G401.6 (cell line): ENCODE results near the gene ADGRV1.
"Not testable (repeated sequence)": the region's sequence is repeated elsewhere in the genome, so short reads cannot be mapped to it uniquely, and the experiment has no call there.

ENCODE experiments used
- FAIRE-seq: peaks from 2 replicates; lab custom pipeline; 2012; peaks lifted over from hg19 to GRCh38; lab: Jason Lieb, UNC

The ADGRV1 gene

DNA sequence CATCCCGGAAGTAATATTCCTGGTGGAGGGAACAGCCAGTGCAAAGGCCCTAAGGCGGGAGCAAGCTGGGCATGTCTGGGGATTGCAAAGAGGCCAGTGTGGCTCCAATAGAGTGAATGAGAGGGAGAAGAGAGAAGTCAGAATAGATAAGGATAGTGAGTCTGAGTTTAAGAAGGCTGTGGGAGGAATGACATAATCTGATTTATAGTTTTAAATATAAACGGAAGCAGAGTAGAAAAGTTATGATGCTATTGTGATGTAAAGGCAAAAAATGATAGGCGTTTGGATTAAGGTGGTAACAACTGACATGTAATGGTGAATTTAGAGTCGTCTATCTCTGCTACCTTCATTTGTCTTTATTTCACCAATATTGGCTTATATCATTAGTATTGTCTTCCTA is 473.5 kb downstream of the ADGRV1 start:
- no peak for FAIRE-seq

DNA sequence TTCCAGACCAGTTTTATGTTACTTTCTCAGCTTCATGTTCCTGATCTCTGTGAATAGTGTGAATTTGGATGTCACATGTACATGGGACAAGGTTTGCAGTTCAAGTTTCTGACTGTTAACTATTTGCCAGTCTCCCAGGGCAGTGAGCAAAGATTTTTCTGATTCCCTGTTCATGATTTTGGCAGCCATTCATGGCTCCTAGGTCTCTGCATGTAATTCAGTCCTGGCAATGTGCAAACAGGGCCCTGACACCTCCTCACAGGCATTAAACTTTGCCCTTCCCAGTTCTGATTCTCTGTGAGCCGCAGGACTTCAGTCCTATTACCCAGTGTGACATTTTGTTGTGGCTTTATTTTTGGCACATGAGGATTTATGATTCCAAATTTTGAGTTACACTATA is 474.8 kb downstream of the ADGRV1 start:
- FAIRE-seq, result no peak

GRCh38 chr5:91038180-91038808 is 479.7 kb downstream of the ADGRV1 start:
- FAIRE-seq, result no peak

DNA sequence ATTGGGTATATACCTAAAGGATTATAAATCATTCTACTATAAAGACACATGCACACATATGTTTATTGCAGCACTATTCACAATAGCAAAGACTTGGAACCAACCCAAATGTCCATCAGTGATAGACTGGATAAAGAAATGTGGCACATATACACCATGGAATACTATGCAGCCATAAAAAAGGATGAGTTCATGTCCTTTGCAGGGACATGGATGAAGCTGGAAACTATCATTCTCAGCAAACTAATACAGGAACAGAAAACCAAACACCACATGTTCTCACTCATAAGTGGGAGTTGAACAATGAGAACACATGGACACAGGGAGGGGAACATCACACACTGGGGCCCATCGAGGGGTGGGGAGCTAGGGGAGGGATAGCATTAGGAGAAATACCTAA is 482.5 kb downstream of the ADGRV1 start:
- FAIRE-seq, result not testable (repeated sequence)

- no peak for FAIRE-seq
Measured at GRCh38 chr5:91042247-91042935, 483.8 kb downstream of the ADGRV1 start.

GRCh38 chr5:91042936-91043255 is 484.3 kb downstream of the ADGRV1 start:
- no peak for FAIRE-seq

DNA sequence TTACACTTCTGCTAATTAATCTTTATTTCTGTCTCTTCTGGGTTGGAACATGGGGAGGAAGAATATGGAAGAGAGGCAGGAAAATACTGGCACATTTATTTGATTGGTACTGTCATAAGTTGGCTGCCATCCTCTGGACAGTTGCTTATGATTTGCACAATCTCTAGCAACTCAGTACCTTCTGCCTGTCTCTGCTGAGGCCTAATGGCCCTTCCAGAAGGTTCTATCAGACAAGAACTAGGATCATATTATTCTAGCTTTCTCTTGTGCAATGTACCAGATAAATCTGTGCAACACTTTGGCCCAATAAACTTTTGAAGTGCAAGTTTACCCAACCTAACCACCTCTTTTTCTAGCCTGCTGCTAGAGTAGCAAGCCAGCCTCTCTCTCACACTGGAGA is 489.5 kb downstream of the ADGRV1 start:
- FAIRE-seq, result no peak

DNA sequence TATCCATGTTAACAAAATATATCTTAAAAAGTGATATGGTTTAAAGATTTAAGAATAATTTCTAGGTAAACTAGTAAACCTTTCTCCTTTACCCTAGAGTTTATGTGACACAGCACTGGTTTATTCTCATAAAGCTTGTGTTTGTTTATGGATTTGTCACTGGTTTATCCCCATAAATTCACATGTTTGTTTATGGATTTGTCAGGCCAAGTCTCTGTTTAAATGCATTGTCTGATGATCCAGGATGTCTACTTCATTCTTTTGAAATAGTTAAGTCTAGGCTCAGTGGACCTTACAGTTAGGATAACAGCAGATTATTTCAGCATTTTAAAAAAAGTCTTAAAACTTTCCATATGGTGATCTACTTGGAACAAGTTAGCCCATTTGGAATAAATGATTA is 490.5 kb downstream of the ADGRV1 start:
- no peak for FAIRE-seq

- FAIRE-seq, result no peak
Measured at GRCh38 chr5:91049800-91050199, 491.2 kb downstream of the ADGRV1 start.

DNA sequence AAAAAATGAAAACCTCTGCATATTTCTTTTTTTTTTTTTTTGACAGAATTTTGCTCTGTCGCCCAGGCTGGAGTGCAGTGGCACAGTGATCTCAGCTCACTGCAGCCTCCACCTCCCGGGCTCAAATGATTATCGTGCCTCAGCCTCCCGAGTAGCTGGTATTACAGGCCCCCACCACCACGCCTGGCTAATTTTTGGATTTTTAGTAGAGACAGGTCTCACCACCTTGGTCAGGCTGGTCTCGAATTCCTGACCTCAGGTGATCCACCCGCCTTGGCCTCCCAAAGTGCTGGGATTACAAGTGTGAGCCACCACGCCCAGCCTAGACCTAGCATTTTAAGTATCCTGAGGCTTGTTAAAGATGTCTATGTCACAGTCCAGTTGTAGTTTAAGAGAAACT is 493.8 kb downstream of the ADGRV1 start:
- not testable (repeated sequence) for FAIRE-seq

GRCh38 chr5:91052977-91053740 is 494.6 kb downstream of the ADGRV1 start:
- no peak for FAIRE-seq

DNA sequence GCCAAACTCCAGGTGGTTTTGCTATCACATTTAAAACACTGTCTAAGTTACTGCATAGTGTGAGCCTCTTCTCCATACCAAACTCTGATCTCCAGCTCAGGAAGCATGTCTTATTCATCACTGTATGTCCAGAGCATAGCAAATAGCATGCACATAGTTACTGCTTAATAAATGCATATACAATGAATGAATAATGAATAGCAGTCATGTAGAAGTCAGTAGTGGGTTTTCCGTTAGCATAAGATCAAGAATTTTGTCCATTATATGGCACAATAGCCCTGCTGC is 495.1 kb downstream of the ADGRV1 start:
- FAIRE-seq, result no peak

GRCh38 chr5:91058155-91058554 is 499.6 kb downstream of the ADGRV1 start:
- FAIRE-seq, result no peak

GRCh38 chr5:91058575-91058974 is 500.0 kb downstream of the ADGRV1 start:
- no peak for FAIRE-seq

GRCh38 chr5:91059409-91059808 is 500.8 kb downstream of the ADGRV1 start:
- no peak for FAIRE-seq

- FAIRE-seq, result no peak
Measured at GRCh38 chr5:91061094-91061493, 502.5 kb downstream of the ADGRV1 start.

DNA sequence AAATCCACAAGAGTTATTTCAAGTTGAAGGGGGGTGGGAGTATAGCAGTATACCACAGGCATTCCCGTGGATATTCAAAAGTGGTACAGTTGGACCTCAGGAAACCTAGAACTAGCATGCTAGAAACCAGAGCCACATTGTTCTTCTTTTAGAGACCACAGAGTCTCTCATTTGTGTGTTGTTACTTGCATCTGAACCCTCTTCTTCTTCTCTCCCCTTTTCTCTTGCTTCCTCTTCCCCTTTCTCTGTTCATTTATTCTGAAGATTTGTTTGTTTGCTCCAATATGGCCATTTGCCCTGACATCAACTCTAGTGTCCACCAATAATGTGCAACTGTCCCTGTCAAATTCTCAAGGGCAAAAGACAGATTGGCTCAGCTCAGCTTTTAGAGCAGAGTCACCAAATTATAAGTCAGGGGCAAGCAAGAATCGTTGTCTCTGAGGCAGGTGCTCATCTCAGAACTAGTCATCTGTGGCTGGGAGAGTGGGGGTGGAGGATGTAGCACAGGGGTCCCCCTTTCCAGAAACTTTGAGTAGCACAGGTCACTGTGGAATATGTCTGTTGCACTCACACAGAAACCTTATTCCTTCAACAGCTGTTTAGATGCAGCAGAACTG is 503.5 kb downstream of the ADGRV1 start:
- no peak for FAIRE-seq

DNA sequence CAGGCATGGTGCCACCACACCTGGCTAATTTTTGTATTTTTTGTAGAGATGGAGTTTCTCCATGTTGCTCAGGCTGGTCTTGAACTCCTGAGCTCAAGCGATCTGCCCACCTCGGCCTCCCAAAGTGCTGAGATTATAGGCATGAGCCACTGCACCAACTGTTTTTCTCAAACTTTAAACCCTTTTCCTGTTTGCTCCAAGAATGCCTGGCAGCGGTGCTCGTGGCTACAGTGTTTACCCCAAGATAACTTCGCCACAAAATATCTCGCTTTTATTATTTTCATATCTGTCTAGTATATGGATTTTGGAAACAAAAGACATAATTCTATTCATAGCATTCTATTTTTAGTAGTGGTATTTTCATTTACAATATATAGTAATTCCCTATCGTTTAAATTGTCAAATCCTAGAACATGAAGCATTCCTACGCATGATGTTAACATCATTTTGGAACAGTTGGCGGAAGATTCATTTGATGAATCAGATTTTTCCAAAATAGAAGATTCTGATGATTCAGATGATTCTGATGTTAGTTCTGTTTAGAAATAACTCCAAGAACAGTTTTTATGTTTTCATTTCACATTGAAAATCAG is 504.6 kb downstream of the ADGRV1 start:
- FAIRE-seq, result not testable (repeated sequence)

GRCh38 chr5:91065496-91065895 is 506.9 kb downstream of the ADGRV1 start:
- no peak for FAIRE-seq

DNA sequence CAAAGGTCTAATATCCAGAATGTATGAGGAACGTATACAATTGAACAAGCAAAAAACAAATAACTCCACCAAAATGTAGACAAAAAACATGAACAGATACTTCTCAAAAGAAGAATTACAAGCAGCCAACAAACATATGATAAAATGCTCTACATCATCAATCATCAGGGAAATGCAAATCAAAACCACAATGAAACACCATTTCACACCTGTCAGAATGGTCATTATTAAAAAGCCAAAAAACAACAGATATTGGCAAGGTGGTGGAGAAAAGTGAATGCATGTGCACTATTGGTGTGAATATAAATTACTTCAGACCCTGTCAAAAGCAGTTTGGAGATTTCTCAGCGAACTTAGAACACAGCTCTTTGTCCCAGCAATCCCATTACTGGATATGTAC is 510.8 kb downstream of the ADGRV1 start:
- FAIRE-seq, result no peak

DNA sequence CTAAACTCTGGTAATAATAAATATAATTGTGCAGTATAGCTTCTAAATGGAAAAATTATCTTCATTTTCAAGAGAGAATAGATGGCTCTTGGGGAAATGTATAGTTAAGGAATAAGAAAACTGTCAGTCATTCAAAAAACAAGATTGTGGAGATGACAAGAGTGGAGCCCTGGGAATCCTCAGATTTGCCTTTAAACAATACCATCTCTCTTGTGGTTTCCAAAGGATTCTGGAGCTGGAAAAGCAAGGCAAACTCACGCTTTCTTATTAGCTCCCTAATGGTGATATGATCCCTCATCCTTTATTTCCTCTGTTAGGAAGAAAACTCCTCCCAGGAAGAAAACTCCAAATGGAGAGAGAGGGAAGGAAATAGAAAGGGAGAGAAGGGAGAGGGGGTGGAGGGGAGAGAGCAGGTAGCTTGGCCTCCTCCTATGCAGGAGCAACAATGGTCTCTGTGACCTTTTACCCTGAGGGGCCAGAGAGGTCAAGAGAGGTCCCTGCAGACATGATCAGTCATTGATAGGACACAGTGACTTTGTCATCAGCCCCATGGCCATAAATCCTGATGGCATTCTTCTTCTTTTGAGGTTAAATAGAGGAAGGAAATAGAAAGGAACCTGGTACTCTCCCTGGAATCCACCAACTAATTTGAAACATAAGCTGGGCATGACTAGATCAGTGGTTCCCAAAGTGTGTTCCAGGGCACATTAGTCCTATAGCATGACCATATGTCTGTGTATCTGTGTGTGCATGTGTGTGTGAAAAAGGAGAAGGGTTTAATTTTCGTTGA is 512.4 kb downstream of the ADGRV1 start:
- no peak for FAIRE-seq

- FAIRE-seq, result no peak
Measured at GRCh38 chr5:91072881-91073280, 514.3 kb downstream of the ADGRV1 start.
